Stimulated activated naive CD8-positive, alpha-beta T cell treated with anti-CD3 and anti-CD28 coated beads, Interleukin-15, Interleukin-2, amounts not matched to agents 100 ng/mL and 50 ng/mL, for 24 hours (primary cell): ENCODE measurements around the gene RHOU.

Source experiments
- H3K27ac Mint-ChIP-seq: one replicate; pipeline ENCODE4 v1.8.0; 2021; ENCODE audit warnings: mild to moderate bottlenecking, mixed read lengths
- H3K27me3 Mint-ChIP-seq: one replicate; pipeline ENCODE4 v1.8.0; 2021; ENCODE audit warnings: mixed read lengths
- H3K36me3 Mint-ChIP-seq: one replicate; pipeline ENCODE4 v1.8.0; 2021; ENCODE audit warnings: low read depth, mixed read lengths
- H3K4me1 Mint-ChIP-seq: one replicate; pipeline ENCODE4 v1.8.0; 2021; ENCODE audit warnings: low read depth, mixed read lengths
- H3K4me3 Mint-ChIP-seq: one replicate; pipeline ENCODE4 v1.8.0; 2021; ENCODE audit warnings: mild to moderate bottlenecking, mixed read lengths
- H3K9me3 Mint-ChIP-seq: one replicate; pipeline ENCODE4 v1.8.0; 2021; ENCODE audit warnings: mixed read lengths

RHOU gene

DNA sequence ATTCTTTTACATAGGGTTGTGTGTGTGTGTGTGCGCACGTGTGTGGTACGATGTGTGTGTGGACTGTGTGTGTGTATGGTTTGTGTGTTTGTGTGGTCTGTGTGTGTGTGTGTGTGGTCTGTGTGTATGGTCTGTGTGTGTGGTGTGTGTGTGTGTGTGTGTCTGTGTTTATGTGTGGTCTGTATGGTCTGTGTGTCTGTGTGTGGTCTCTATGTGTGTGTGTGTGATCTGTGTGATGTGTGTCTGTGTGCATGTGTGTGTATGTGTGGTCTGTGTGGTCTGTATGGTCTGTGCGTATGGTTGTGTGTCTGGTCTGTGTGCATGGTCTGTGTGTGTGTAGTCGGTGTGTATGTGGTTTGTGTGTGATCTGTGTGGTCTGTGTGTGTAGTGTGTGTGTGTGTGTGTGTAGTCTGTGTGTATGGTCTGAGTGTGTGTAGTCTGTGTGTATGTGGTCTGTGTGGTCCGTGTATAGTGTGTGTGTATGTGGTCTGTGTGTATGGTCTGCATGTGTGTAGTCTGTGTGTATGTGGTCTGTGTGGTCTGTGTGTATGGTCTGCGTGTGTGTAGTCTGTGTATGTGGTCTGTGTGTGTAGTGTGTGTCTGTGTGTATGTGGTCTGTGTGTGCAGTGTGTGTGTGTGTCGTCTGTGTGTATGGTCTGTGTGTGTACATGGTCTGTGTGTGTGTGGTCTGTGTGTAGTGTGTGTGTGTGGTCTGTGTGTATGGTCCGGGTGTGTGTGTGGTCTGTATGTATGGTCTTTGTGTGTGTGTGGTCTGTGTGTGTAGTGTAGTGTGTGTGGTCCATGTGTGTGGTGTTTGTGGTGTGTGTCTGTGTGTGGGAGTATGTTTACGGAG, 46.8 kb downstream of the RHOU start:
- Mint-ChIP-seq H3K4me3 (no peak overlapping the region), H3K27me3 (no peaks in the 10 kb centered on the region), H3K36me3 (no peaks in the 10 kb centered on the region), H3K27ac (no peak overlapping the region), H3K9me3 (no peaks in the 10 kb centered on the region), H3K4me1 (no peaks in the 10 kb centered on the region)

DNA sequence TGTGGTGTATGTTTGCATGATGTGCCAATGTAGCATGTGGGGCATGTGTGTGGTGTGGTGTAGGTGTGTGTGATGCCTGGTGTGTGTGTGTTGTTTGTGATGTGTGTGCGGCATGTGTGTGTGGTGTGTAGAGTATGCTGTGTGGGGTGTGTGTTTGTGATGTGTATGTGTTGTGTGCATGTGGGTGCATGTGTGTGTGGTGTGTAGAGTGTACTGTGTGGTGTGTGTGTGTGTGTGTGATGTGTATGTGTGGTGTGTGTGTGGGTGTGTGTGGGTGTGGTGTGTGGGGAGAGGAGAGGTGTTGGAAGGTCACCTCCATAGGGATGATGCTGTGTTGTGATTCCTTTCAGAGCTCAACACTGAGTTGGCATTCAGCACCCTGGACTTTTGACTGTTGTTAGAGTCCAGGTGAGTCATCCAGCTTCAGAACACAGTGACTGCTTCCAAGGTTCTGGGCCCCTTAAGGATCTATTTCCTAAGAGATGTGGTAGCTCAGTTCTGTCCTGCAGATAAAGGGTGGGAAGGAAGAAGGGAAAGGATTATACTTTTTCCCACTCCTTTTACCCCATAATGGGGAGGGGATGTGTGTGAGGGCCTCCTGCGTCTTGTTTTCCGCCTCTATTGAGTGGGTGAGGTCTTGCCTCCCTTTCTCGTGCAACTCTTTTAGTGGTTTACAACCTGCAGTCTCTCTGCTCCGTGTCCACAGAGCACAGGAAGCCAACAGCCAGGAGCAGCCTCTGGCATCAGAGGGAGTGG, 47.6 kb downstream of the RHOU start:
- Mint-ChIP-seq H3K36me3 (no peaks in the 10 kb centered on the region), H3K4me3 (no peak overlapping the region), H3K9me3 (no peaks in the 10 kb centered on the region), H3K27ac (no peak overlapping the region), H3K4me1 (no peaks in the 10 kb centered on the region), H3K27me3 (no peaks in the 10 kb centered on the region)

DNA sequence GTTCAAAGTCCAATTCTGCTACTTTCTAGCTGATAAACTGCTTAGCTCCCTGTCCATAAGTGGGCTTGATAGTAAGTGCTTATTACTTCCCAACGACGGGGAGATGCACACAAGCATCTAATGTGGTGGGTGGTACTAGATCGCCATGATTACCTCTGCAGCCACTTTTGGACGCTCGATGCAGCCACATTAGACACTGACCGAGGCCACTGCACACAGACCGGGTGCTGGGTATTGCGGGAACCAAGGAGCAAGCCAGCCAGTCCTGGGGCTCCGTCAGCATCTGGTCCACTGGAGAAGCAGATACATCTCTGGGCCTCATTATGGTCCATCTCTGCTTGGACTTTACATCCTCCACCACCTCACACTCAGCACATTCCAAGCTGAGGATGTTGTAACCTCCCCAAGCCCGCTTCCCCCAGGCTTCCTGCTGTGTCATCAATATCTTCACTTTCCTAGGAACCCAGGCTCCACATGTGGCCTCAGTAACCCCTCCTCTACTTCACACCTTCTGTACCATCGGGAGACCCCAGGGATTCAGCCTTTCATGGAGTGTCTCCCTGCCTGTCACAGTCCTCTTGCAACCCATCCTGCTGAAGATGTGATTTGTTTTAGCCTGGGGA, 48.2 kb downstream of the RHOU start:
- Mint-ChIP-seq H3K27ac (no peak overlapping the region), H3K36me3 (no peaks in the 10 kb centered on the region), H3K9me3 (no peaks in the 10 kb centered on the region), H3K4me3 (no peak overlapping the region), H3K4me1 (no peaks in the 10 kb centered on the region), H3K27me3 (no peaks in the 10 kb centered on the region)

DNA sequence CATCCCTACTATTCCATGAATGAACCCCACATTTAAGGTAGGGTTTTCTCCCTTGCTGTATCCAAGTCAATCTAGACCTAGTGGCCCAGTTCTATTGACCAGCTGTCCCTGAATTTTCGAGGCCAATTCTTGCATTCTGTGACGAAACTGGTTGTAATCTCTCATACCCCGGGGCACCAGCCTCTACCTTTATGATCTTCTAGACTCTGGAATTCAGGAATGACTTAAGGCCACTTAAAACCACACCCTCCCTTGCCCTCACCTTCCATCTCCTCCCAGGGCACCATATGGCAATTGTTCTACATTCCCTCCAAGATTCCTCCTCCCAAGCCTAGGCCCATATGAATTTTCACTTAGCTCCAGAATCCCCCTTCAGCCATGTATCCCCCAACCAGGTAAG, 48.9 kb downstream of the RHOU start:
- Mint-ChIP-seq H3K9me3 (no peaks in the 10 kb centered on the region), H3K4me1 (no peaks in the 10 kb centered on the region), H3K27me3 (no peaks in the 10 kb centered on the region), H3K36me3 (no peaks in the 10 kb centered on the region), H3K27ac (no peak overlapping the region), H3K4me3 (no peak overlapping the region)

DNA sequence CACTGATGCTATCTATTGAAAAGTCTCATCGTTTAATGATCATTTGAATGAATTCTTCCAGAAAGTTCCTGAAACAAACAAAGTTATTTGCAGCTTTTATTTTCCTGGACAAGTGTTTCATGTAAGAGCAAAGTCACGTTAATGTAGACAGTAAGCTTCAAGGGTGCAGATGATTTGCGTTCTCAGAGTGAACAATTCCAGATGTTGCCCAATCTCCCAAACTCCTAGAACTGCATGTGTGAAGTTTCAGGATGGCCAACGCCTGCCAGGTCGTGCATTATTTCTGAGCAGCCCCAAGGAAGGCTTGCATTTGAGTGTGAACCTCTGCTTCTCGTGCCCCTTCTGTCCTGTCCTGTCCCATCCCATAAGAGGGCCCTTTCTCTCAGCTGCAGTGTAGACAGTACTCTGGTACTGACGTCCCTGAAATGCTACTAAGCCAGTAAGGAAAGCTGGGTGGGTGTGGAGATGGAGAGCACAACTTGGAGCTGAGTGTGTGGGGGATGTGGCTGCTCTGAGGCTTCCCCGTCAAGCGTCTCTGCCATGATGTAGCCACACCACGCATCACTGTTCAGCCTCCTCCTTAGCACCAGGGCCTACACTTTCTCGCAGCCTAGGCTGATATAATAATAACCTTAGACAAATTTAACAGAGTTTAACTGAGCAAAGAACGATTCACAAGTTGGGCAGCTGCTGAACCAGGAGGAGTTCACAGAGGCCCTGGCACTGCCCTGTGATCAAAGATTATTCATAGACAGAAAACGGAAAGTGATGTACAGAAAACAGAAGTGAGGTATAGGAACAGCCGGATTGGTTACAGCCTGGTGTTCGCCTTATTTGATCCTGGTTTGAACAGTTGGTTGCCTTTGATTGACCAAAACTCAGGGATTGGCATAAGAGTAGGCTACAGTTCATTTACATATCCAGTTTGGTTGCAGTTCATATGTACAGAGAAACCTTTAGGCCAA, 50.4 kb downstream of the RHOU start:
- H3K27me3 Mint-ChIP-seq, result no peaks in the 10 kb centered on the region
- peaks cover 2% of the 10 kb centered on the region for H3K4me1 Mint-ChIP-seq
- H3K9me3 Mint-ChIP-seq, result no peaks in the 10 kb centered on the region
- H3K27ac Mint-ChIP-seq, result no peak overlapping the region
- H3K36me3 Mint-ChIP-seq, result no peaks in the 10 kb centered on the region
- no peak overlapping the region for H3K4me3 Mint-ChIP-seq

DNA sequence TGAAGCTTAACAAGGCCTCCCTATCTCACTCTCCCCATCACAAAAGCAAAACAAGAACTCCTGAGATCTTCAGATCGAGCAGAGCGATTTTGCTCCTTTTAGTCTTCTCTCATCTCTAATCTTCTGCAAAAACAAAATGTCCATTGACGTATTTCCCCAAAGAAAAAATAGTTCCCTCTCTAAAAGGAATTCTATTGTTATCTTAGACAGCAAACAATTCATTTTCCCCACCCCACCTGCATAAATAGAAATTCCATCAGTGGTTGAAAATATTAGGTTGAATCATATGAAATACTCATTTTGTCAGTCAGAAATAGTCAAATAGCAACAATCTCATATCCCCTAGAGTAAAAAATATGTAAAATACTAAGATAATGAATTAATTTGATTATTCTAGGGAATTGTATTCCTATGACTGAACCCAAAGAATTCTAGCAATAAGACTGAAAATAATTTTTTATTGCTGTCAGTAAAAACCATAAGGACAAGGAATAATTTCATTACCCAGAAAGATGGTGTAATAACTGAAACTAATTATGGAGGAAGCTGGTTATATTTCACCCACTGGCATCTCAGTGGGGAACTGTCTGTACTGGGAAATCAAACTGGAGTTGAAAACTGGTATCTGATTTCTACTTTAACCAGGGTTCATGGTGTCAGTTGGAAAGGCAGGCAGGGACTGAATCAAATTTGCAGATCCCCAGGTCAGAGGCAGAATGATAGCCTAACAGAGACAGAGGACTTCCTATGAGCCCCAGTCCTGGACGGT, 51.3 kb downstream of the RHOU start:
- Mint-ChIP-seq H3K4me3 (no peak overlapping the region), H3K27me3 (no peaks in the 10 kb centered on the region), H3K36me3 (no peaks in the 10 kb centered on the region), H3K4me1 (peaks cover 7% of the 10 kb centered on the region), H3K27ac (no peak overlapping the region), H3K9me3 (no peaks in the 10 kb centered on the region)

DNA sequence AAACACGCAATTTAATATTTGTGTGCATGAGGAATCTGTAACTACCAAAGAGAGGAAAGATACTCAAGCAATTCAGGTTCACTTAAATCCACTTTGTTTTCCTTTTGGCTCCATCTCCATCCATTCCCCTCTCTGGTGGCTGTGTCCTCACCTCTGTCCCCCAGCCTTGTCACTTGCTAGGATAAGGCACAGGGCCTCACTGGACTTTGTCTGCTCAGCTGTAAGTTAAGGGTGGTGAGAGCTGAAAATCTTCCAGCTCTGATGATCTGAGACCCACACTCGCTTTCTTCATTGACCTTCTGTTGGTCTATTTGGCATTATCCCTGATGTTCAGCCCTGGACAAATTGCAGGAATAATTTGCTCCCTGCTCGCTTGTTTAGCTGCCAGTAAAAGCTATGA, 56.5 kb downstream of the RHOU start:
- no peak overlapping the region for H3K27ac Mint-ChIP-seq
- no peaks in the 10 kb centered on the region for H3K27me3 Mint-ChIP-seq
- no peak overlapping the region for H3K4me3 Mint-ChIP-seq
- no peaks in the 10 kb centered on the region for H3K36me3 Mint-ChIP-seq
- H3K4me1 Mint-ChIP-seq, result peaks cover 13% of the 10 kb centered on the region
- no peaks in the 10 kb centered on the region for H3K9me3 Mint-ChIP-seq

DNA sequence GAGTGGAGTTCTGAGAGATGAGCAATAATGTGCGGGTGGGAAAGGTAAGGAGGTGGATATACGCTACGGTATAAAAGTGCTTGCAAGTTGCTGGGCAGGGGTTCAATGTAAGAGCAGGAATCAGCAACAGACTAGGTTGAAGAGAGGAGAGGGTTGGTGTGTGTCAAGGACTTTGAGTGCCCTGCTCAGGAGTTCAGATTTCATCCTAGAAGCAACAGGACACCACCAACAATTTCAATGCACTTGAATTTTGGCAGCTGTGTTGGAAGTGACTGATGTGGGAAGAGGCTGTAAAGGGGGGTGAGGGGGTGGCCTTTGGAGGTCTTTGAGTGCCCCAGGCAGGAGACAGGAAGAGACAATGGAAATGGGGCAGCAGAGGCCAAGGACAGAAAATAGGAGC, 57.3 kb downstream of the RHOU start:
- Mint-ChIP-seq H3K36me3 (no peaks in the 10 kb centered on the region), H3K4me1 (peaks cover 13% of the 10 kb centered on the region), H3K9me3 (no peaks in the 10 kb centered on the region), H3K4me3 (no peak overlapping the region), H3K27ac (no peak overlapping the region), H3K27me3 (no peaks in the 10 kb centered on the region)

DNA sequence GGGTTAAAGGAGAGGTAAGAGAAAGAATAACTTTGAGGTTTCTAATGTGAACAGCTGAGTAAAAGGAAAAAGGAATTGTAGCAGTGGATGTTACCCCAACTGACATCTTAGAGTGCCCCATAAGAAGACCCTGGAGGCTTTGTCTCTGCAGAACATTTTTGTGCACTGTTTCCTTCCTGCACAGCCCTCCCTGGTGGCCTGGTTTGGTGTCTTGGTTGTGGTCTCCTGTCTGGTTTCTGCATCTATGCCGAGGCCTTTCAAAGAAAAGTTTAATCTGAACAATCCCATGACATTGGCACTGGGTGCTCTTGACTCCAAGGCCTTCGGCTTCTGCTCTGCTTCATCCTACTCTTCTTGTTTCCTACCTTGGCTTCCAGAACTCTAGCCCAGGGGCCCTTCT, 57.8 kb downstream of the RHOU start:
- Mint-ChIP-seq H3K9me3 (no peaks in the 10 kb centered on the region), H3K27me3 (no peaks in the 10 kb centered on the region), H3K27ac (no peak overlapping the region), H3K4me3 (no peak overlapping the region), H3K4me1 (peaks cover 13% of the 10 kb centered on the region), H3K36me3 (no peaks in the 10 kb centered on the region)

DNA sequence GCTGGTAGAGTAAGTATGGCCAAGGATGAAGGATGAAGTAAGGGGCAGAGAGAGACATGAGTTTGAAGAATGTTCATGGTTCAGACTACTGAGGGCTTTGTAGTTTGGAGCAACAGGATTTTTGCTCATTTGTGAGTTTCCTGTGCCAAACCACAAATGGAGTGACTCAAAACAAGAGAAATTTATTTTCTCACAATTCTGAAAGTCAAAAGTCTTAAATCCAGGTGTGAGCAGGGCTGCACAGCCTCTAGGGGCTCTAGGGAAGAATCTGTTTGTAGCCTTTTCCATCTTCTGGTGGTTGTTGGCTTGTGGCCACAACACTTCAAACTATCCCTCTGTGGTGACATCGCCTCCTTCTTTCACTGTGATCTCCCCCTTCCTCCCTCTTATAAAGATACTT, 58.9 kb downstream of the RHOU start:
- Mint-ChIP-seq H3K4me3 (no peak overlapping the region), H3K27ac (no peak overlapping the region), H3K9me3 (no peaks in the 10 kb centered on the region), H3K4me1 (peaks cover 13% of the 10 kb centered on the region), H3K36me3 (no peaks in the 10 kb centered on the region), H3K27me3 (no peaks in the 10 kb centered on the region)

DNA sequence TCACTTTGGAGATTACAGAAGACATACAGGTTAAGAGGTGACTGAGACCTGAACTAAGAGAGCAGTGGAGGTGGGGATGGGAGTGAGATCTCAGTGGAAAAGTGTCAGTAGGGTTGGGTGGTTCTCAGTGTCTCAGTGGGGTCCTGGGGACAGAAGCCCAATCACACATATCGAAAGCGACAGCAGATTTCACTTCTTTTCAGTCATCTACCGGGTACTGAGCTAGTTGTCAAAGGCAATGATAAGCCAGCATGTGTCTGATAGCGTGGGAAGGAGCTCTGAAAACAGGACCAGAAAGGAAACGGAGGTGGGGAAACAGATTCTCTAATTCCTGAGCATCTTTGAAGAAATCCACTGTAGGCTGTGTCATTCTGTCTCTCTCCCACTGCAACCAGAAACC, 59.5 kb downstream of the RHOU start:
- H3K36me3 Mint-ChIP-seq, result no peaks in the 10 kb centered on the region
- H3K27me3 Mint-ChIP-seq, result no peaks in the 10 kb centered on the region
- H3K4me1 Mint-ChIP-seq, result peaks cover 13% of the 10 kb centered on the region
- H3K4me3 Mint-ChIP-seq, result no peak overlapping the region
- H3K9me3 Mint-ChIP-seq, result peaks cover 3% of the 10 kb centered on the region
- no peak overlapping the region for H3K27ac Mint-ChIP-seq

DNA sequence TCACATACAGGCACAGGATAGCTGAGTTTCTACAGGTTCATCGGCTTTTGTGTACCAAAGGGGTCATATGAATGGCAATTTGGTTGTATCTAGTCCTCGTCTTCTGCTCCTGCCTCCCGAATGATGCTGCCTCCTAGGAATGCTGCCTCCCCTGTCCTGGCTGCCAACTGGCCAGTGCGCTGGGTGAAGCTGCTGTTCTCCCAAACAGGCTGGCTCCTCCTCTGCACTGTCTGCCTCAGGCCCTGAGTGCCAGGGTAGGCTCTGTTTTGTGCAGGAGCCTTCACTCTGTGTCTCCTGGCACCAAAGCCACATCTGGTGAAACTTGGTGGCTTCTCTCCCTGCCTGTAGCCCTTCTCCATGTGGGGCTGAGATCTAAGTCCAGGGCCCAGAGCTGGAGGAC, 60.3 kb downstream of the RHOU start:
- peaks cover 3% of the 10 kb centered on the region for H3K9me3 Mint-ChIP-seq
- H3K27me3 Mint-ChIP-seq, result no peaks in the 10 kb centered on the region
- no peak overlapping the region for H3K27ac Mint-ChIP-seq
- H3K4me3 Mint-ChIP-seq, result no peak overlapping the region
- H3K4me1 Mint-ChIP-seq, result peaks cover 12% of the 10 kb centered on the region
- H3K36me3 Mint-ChIP-seq, result no peaks in the 10 kb centered on the region
